ENCODE measurements around the gene TRIM5. TPM values are rescaled to one million over a fixed set of nuclear protein-coding genes. Genes with fewer than 3 reads are reported as not detected.

Gene TRIM5
- total and polyA plus RNA-seq, 12 donors = 8.2 to 36.4 (median 30.7) TPM

GRCh38 chr11:5698281-5698680 is 13.4 kb upstream of the TRIM5 start:
- TF ChIP-seq CTCF (IDR thresholded peaks at IDR 0.05) = no peak
- Histone ChIP-seq H3K27ac (no peak overlapping the region), H3K27me3 (no peaks in the 10 kb centered on the region), H3K4me1 (replicated peaks in 1 of 2) (peaks cover 0 to 6% of the 10 kb centered on the region in 2 donors), H3K36me3 (replicated peaks in 1 of 2) (peaks cover 0 to 4% of the 10 kb centered on the region in 2 donors), H3K9me3 (replicated peaks in 1 of 3) (no peaks in the 10 kb centered on the region), H3K4me3 (no peak overlapping the region)
- WGBS, 4 donors = 90 to 94% (median 92%) methylated on average over 7 of the region's 7 CpGs
- DNase-seq = no peak
- intact Hi-C loops (cut with DNase I) = no loop called here

GRCh38 chr11:5696210-5696609 is 11.3 kb upstream of the TRIM5 start:
- DNase-seq = no peak
- H3K27me3 ChIP-seq = no peaks in the 10 kb centered on the region
- no peak overlapping the region for H3K4me3 ChIP-seq
- no peaks in the 10 kb centered on the region for H3K9me3 ChIP-seq (replicated peaks in 1 of 3)
- WGBS, 4 donors = 33 to 59% (median 36%) methylated on average over 2 of the region's 2 CpGs
- peaks cover 0 to 4% of the 10 kb centered on the region in 2 donors for H3K36me3 ChIP-seq (replicated peaks in 1 of 2)
- intact Hi-C loops (cut with DNase I) = no loop called here
- H3K27ac ChIP-seq = no peak overlapping the region
- H3K4me1 ChIP-seq (replicated peaks in 1 of 2) = peaks cover 0 to 6% of the 10 kb centered on the region in 2 donors
- TF ChIP-seq POLR2A (IDR thresholded peaks at IDR 0.05) (no peak), CTCF (IDR thresholded peaks at IDR 0.05) (no peak)

- Histone ChIP-seq H3K27ac (no peak overlapping the region), H3K27me3 (no peaks in the 10 kb centered on the region), H3K4me3 (no peak overlapping the region), H3K4me1 (replicated peaks in 1 of 2) (peaks cover 0 to 6% of the 10 kb centered on the region in 2 donors), H3K9me3 (replicated peaks in 1 of 3) (no peaks in the 10 kb centered on the region), H3K36me3 (replicated peaks in 1 of 2) (peaks cover 0 to 4% of the 10 kb centered on the region in 2 donors)
- no peak for DNase-seq
- 67 to 77% (median 73%) methylated on average over 1 of the region's 1 CpG for WGBS, 4 donors
- TF ChIP-seq CTCF (IDR thresholded peaks at IDR 0.05) (no peak), POLR2A (IDR thresholded peaks at IDR 0.05) (no peak)
- intact Hi-C loops (cut with DNase I) = no loop called here
These were observed 10.7 kb upstream of the TRIM5 start for GRCh38 chr11:5695580-5695979.

GRCh38 chr11:5694642-5695041 is 9.8 kb upstream of the TRIM5 start:
- intact Hi-C loops (cut with DNase I) = no loop called here
- H3K36me3 ChIP-seq (replicated peaks in 1 of 2) = peaks cover 0 to 4% of the 10 kb centered on the region in 2 donors

More at GRCh38 chr11:5694642-5695041, 9.8 kb upstream of the TRIM5 start:
- TF ChIP-seq POLR2A (IDR thresholded peaks at IDR 0.05) (no peak), CTCF (IDR thresholded peaks at IDR 0.05) (no peak)
- H3K9me3 ChIP-seq (replicated peaks in 1 of 3) = no peaks in the 10 kb centered on the region
- WGBS, 4 donors = 74 to 81% (median 75%) methylated on average over 1 of the region's 1 CpG
- no peak overlapping the region for H3K4me3 ChIP-seq
- no peak overlapping the region for H3K27ac ChIP-seq
- peaks cover 0 to 6% of the 10 kb centered on the region in 2 donors for H3K4me1 ChIP-seq (replicated peaks in 1 of 2)
- no peaks in the 10 kb centered on the region for H3K27me3 ChIP-seq
- no peak for DNase-seq

Measured in adrenal gland (tissue), 12 donors.